Activated CD4-positive, alpha-beta T cell treated with anti-CD3 and anti-CD28 coated beads, Interleukin-2, amount 50 U/mL, for 4 hours (primary cell): ENCODE data around the gene FAM50A.
A peak's percentile ranks its signal among the peaks of the same experiment; 100 is the strongest.

ENCODE experiments used
- DNase-seq, 2 experiments: peaks; one replicate each; pipeline ENCODE4 v3.0.0-alpha.2; 2020

The FAM50A gene

GRCh38 chrX:154417157-154417556 is 26.8 kb upstream of the FAM50A start:
- DNase-seq, result no peak

GRCh38 chrX:154419189-154419588 is 24.8 kb upstream of the FAM50A start:
- DNase-seq, result no peak

GRCh38 chrX:154419688-154420401 is 24.1 kb upstream of the FAM50A start:
- no peak for DNase-seq

GRCh38 chrX:154420402-154420756 is 23.6 kb upstream of the FAM50A start:
- no peak for DNase-seq

- DNase-seq, result no peak
Measured at GRCh38 chrX:154426916-154427770, 16.8 kb upstream of the FAM50A start.

- peak; percentile 79 to 83 for DNase-seq
Measured at GRCh38 chrX:154428176-154429171, 15.5 kb upstream of the FAM50A start, which contains the start of gene ATP6AP1. Gene ATP6AP1, plus strand, starts transcription at chrX:154428677. Its CDS starts 16 bp downstream, at chrX:154428693.

GRCh38 chrX:154429711-154430110 is 14.2 kb upstream of the FAM50A start:
- no peak for DNase-seq

- DNase-seq, result no peak
Measured at GRCh38 chrX:154430479-154430878, 13.5 kb upstream of the FAM50A start.

GRCh38 chrX:154430916-154431315 is 13.0 kb upstream of the FAM50A start:
- DNase-seq, result no peak

GRCh38 chrX:154431341-154431740 is 12.6 kb upstream of the FAM50A start:
- no peak for DNase-seq

- no peak for DNase-seq
Measured at GRCh38 chrX:154432210-154432609, 11.7 kb upstream of the FAM50A start.

- DNase-seq, result no peak
Measured at GRCh38 chrX:154433605-154434004, 10.3 kb upstream of the FAM50A start.

- DNase-seq, result no peak
Measured at GRCh38 chrX:154434394-154435168, 9.4 kb upstream of the FAM50A start.

- DNase-seq, result no peak
Measured at GRCh38 chrX:154435171-154435733, 8.7 kb upstream of the FAM50A start.

GRCh38 chrX:154436374-154436982 is 7.5 kb upstream of the FAM50A start:
- peak; percentile 21 to 36 for DNase-seq

- peak in 1 of 2 experiments; percentile 34 for DNase-seq
Measured at GRCh38 chrX:154436983-154437752, 6.8 kb upstream of the FAM50A start, which contains the start of gene GDI1. Gene GDI1, plus strand, starts transcription at chrX:154437154. Its CDS starts 101 bp downstream, at chrX:154437255.

GRCh38 chrX:154437971-154438893 is 5.7 kb upstream of the FAM50A start:
- no peak for DNase-seq

GRCh38 chrX:154439841-154440240 is 4.1 kb upstream of the FAM50A start:
- no peak for DNase-seq
